Ishikawa (cell line): ENCODE results near the gene OR2T10.

Experiments used
- CEBPB ChIP-seq: IDR thresholded peaks from 2 replicates; pipeline ENCODE4 v1.6.1; 2012
- CREB1 ChIP-seq: IDR thresholded peaks from 2 replicates; pipeline ENCODE4 v1.6.1; 2012; ENCODE audit warnings: low read depth
- EGR1 ChIP-seq: IDR thresholded peaks from 2 replicates; pipeline ENCODE4 v1.6.1; 2012
- EP300 ChIP-seq: IDR thresholded peaks from 2 replicates; pipeline ENCODE4 v1.6.1; 2012; ENCODE audit warnings: borderline replicate concordance
- FOXM1 ChIP-seq: IDR thresholded peaks from 2 replicates; pipeline ENCODE4 v1.6.1; 2012; ENCODE audit warnings: low read depth, borderline replicate concordance
- NFIC ChIP-seq: IDR thresholded peaks from 2 replicates; pipeline ENCODE4 v1.6.1; 2012
- RAD21 ChIP-seq: IDR thresholded peaks from 2 replicates; pipeline ENCODE4 v1.6.1; 2012; ENCODE audit warnings: low read depth
- TAF1 ChIP-seq: IDR thresholded peaks from 2 replicates; pipeline ENCODE4 v1.6.1; 2012; ENCODE audit warnings: low read depth, mild to moderate bottlenecking
- TCF12 ChIP-seq: IDR thresholded peaks from 2 replicates; pipeline ENCODE4 v1.6.1; 2012; ENCODE audit warnings: low read depth
- TEAD4 ChIP-seq: IDR thresholded peaks from 2 replicates; pipeline ENCODE4 v1.6.1; 2012
- YY1 ChIP-seq: IDR thresholded peaks from 2 replicates; pipeline ENCODE4 v1.6.1; 2012; ENCODE audit warnings: low read depth
- ZBTB7A ChIP-seq: IDR thresholded peaks from 2 replicates; pipeline ENCODE4 v1.6.1; 2012; ENCODE audit warnings: low read depth
- TF ChIP-seq, protein P1 (sequence below): IDR thresholded peaks from 2 replicates; pipeline ENCODE4 v1.6.1; 2012
- TF ChIP-seq, protein P2 (sequence below): IDR thresholded peaks from 2 replicates; pipeline ENCODE4 v1.6.1; 2012
- TF ChIP-seq, protein P3 (sequence below): IDR thresholded peaks from 2 replicates; pipeline ENCODE4 v1.6.1; 2012; ENCODE audit warnings: low read depth, mild to moderate bottlenecking

OR2T10 gene

DNA sequence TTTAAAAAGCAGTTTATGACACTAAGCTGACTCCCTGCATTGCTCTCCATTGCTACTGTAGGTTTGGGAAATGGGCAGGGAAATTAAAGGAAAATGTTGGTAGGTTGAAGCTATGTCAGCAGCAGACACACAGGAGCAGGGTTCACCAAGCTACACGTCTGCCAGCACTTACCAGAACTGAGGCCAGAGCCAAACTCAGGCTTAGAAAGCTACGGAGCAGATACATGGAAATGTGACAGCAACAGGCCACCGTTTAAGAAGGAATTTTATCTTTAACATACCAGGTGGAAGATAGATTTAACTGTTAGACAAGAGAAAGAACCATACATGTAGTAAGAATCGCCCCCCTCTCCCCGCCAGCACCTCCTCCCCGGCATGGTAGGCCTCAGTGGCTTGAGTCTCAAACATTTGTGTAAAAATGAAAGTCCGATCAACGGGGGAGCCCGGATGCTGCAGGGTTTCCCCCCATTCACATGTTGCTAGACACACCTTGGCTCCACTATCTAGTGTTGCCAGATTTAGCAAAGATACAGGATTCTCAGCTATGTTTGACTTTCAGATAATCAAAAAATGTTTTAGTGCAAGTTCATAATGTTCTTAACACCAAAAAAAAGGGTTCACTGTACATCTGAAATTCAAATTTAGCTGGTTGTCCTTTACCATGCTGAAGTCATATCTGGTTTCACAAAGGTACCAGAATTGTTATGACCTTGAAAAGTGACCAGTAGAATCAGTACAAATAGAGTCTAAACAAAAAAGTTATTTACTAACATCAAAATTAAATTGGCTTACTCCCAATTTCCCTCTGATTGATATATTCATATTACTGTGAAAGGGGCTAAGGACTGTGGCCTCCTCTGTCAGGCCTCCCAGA, 30.7 kb upstream of the OR2T10 start:
- TF ChIP-seq TEAD4 (no peak), ZBTB7A (no peak), CEBPB (no peak), YY1 (no peak), FOXM1 (no peak), EP300 (no peak), TAF1 (no peak), NFIC (no peak), EGR1 (no peak), TCF12 (no peak), CREB1 (no peak), RAD21 (no peak)
- TF ChIP-seq, protein P1, sequence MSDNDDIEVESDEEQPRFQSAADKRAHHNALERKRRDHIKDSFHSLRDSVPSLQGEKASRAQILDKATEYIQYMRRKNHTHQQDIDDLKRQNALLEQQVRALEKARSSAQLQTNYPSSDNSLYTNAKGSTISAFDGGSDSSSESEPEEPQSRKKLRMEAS: no peak
- TF ChIP-seq, protein P2, sequence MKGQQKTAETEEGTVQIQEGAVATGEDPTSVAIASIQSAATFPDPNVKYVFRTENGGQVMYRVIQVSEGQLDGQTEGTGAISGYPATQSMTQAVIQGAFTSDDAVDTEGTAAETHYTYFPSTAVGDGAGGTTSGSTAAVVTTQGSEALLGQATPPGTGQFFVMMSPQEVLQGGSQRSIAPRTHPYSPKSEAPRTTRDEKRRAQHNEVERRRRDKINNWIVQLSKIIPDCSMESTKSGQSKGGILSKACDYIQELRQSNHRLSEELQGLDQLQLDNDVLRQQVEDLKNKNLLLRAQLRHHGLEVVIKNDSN: no peak
- TF ChIP-seq, protein P3, sequence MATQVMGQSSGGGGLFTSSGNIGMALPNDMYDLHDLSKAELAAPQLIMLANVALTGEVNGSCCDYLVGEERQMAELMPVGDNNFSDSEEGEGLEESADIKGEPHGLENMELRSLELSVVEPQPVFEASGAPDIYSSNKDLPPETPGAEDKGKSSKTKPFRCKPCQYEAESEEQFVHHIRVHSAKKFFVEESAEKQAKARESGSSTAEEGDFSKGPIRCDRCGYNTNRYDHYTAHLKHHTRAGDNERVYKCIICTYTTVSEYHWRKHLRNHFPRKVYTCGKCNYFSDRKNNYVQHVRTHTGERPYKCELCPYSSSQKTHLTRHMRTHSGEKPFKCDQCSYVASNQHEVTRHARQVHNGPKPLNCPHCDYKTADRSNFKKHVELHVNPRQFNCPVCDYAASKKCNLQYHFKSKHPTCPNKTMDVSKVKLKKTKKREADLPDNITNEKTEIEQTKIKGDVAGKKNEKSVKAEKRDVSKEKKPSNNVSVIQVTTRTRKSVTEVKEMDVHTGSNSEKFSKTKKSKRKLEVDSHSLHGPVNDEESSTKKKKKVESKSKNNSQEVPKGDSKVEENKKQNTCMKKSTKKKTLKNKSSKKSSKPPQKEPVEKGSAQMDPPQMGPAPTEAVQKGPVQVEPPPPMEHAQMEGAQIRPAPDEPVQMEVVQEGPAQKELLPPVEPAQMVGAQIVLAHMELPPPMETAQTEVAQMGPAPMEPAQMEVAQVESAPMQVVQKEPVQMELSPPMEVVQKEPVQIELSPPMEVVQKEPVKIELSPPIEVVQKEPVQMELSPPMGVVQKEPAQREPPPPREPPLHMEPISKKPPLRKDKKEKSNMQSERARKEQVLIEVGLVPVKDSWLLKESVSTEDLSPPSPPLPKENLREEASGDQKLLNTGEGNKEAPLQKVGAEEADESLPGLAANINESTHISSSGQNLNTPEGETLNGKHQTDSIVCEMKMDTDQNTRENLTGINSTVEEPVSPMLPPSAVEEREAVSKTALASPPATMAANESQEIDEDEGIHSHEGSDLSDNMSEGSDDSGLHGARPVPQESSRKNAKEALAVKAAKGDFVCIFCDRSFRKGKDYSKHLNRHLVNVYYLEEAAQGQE: no peak

DNA sequence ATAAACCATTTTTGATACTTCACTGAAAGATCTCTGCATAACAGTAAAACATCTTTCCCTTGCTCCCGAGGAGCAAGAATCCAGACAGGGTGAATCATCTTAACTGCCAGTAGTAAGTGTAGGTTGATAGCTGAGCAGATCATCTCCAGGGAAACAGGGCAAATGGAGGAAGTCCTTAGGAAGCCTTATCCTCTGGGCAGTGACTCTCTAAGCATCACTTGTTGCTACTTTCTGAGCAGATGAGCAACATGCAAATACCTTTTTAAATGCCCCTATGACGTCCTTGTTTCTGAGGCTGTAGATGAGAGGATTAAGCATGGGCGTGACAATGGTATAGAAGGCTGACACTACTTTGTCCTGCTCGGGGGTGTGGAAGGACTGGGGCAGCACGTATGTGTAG, 28.5 kb upstream of the OR2T10 start:
- TF ChIP-seq EGR1: no peak
- TF ChIP-seq TEAD4: no peak
- TF ChIP-seq, protein P1: no peak
- TF ChIP-seq TCF12: no peak
- TF ChIP-seq YY1: no peak
- no peak for TF ChIP-seq NFIC
- TF ChIP-seq EP300: no peak
- no peak for TF ChIP-seq RAD21
- no peak for TF ChIP-seq TAF1
- TF ChIP-seq, protein P3: no peak
- TF ChIP-seq ZBTB7A: no peak
- no peak for TF ChIP-seq CREB1
- TF ChIP-seq, protein P2: no peak
- no peak for TF ChIP-seq FOXM1
- no peak for TF ChIP-seq CEBPB

DNA sequence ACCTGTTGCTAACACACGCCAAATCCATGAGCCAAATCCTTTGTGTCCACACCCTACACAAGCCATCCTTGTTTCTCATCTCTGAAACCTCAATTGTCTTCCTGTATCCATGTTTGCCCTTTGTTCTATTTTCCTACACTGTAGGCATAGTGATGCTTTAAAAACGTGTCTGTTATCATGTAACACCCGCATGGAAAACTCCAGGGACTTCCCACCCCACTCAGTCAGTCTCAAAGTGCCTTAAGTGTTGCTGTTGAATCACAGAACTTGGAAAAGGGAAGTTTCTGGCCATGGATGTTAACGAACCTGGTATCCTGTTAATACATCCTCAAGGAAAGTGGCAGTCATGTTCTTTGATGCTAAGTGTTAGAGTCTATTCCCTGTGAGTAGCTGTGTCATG, 27.7 kb upstream of the OR2T10 start:
- TF ChIP-seq EGR1 (no peak), ZBTB7A (no peak), EP300 (no peak)

DNA sequence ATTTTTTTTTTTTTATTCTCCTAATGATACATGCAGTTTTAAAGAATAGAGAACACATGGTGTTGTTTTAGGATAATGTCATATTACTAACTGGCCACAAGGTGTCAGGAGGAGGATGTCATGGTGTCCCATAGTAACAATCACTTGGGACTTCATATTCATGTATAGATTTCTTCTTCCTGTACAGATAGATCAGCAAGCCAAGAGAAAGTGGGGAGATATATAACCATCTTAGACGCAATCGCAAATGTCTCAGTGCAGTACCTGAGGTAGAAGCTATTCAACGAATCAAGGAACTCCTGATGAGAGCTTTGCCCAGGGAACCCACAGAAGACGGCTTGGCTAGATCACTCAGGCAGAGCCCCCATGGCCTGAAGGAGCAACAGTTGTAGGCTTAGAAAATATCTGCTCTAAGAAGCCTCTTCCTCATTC, 25.1 kb upstream of the OR2T10 start:
- TF ChIP-seq TEAD4: no peak
- TF ChIP-seq RAD21: no peak
- TF ChIP-seq, protein P2: no peak
- TF ChIP-seq EGR1: no peak
- no peak for TF ChIP-seq TCF12
- TF ChIP-seq ZBTB7A: no peak
- TF ChIP-seq EP300: no peak
- TF ChIP-seq TAF1: no peak
- TF ChIP-seq YY1: no peak
- TF ChIP-seq, protein P1: no peak
- no peak for TF ChIP-seq CEBPB
- no peak for TF ChIP-seq CREB1
- TF ChIP-seq, protein P3: no peak
- no peak for TF ChIP-seq FOXM1
